NCI-H2227 (cell line): ENCODE measurements around the gene PDZD7.
A peak's percentile ranks its signal among the peaks of the same experiment; 100 is the strongest.

Source experiments
- DNase-seq: peaks from one replicate; lab custom pipeline; 2025; ENCODE audit not compliant: unreplicated experiment; lab: John Stamatoyannopoulos, UW

Gene PDZD7

GRCh38 chr10:101031128-101031795 is at the start of gene PDZD7, which contains the start of gene SFXN3:
Gene PDZD7, minus strand, starts transcription at chr10:101031129. Its CDS starts 910 bp downstream, at chr10:101030219.
Gene SFXN3, plus strand, starts transcription at chr10:101031234. Its CDS starts 3,461 bp downstream, at chr10:101034695.
- DNase-seq = peak; percentile 91

- peak; percentile 22 for DNase-seq
Measured at GRCh38 chr10:101079874-101080273, 48.9 kb upstream of the PDZD7 start.

- no peak for DNase-seq
Measured at GRCh38 chr10:101076630-101077029, 45.7 kb upstream of the PDZD7 start.

DNA sequence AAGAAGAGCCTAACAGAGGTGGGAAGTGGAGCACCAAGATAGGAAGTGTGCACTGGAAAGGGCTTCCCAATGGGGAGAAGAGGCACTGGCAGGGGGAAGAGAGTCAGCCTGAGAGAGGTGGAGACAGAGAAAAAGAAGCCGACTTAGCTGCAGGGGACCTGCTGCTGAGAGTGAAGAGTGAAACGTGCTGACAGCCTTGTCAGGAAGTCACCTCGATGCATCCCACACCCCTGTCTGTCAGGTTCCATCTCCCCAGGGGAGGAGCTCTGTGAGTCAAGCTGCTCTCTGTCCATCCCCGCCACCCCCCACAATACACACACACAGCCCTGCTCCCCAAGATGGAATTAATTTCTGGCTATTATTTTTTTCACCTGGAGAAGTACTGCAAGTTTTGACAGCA is 44.8 kb upstream of the PDZD7 start:
- peak; percentile 8 for DNase-seq

DNA sequence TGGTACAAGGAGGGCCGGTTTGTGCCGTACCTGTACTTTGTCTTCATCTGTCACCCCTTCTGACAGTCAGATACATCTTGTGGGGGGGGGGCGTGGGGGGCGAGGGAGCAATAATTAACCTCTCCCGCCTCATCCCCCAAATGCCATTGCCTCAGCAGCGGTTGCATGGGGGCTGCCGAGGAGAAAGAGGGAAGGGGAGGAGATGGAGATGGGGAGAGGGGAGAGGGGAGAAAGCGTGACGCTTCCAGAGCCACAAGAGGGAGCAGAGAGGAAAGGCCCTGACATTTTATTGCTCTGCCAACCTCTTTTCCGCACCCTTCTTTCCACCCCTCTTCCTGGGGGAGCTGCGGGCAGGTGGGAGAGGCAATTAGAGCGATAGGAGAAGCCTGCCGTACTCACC is 42.7 kb upstream of the PDZD7 start:
- no peak for DNase-seq

DNA sequence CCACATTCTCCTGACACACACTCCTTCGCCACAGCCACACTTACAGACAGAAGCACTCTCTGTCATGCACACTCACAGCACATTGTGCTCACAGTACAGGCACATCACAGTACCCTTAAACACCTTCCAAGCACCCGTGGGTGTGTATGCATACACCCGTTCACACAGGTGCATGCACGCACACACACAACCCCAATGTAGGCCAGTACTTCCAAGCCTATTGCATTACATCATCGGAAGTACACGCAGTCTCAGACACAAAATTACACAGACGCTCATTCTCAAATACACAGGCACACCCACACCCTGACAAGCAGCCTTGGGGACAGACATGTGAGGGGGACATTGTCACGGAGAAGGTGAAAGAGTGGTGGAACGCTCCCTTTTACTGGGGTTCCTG is 42.0 kb upstream of the PDZD7 start:
- no peak for DNase-seq

GRCh38 chr10:101071885-101072433 is 41.0 kb upstream of the PDZD7 start:
- DNase-seq = no peak

DNA sequence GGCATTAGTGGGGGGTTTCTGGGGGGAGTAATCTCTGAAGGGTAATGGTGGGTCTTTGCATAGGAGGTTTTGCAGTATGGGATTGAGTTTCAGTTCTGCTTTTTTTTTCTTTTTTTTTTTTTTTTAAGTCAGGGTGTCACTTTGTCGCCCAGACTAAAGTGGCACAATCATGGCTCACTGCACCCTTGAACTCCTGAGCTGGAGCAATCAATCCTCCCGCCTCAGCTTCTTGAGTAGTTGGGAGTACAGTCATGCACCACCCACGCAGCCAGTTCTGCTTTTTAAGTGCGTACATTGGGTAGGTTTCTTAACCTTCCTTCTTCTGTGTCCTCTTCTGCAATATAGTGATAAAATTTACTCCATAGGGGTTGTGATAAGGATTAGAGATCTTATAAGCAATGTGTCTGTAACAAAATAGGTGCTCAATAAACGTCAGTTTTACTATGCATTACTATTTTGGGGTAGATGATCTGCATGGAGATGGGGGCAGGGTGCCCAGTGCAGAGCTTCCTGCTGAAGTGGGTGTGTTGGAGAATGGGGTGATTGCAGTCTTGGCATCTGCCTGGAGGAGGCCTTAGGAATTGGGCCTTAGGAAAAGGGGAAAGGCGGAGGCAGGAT is 40.4 kb upstream of the PDZD7 start:
- DNase-seq = no peak

DNA sequence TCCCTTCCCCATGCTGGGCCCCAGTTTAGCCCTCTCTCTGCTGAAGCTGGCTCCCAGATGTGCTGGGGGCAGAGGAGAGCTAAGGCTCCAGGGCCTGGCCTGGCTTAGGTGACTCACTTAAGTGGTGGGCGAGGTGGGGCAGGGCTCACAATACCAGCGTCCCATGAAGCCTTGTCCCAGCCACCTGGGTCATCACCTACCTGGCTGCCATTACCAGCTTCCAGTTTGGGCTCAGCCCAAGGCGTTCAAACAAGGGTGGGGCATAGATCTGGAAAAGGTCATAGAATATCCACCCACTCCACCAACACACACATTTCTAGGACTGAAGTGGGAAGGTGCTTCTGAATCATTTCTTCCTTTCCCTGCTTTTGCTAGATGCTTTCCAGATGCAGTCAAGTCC is 39.2 kb upstream of the PDZD7 start:
- DNase-seq = no peak

GRCh38 chr10:101069441-101069840 is 38.5 kb upstream of the PDZD7 start:
- no peak for DNase-seq

DNA sequence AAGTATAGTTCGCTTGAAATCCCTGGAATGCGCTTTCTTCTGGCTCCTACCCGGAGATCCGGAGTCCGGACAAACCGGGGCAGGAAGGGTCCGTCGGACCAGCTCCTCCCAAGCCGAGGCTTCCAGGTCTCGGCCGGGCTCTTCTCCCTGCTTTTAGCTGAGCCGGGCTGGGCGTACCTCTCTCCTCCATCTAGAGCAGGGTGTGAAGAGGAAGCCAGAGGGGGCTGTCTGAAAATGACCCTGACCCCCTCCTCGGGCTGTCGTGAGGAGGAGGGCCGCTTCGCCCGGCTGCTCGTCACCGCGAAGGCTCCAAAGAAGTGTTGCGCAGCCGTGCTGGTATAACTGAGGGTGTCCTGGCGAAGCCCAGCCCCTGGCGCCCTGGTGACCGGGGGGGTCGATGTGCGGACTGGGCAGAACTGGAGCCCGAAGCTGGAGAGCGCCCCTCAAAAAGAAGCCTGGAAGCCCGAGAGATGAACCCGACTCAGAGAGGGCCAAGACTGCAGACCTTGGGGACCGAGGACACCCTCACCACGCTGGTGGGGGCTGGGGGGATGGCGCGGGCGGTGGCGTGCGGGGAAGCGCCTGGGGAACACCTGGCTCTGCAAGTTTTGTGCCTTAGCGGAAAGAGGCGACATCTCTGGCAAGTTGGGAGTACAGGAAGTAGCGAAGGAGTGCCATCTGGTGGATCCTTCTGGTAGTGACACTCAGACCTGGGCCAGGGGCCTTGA is 36.6 kb upstream of the PDZD7 start:
- DNase-seq = peak; percentile 79

- DNase-seq = peak; percentile 49
Measured at GRCh38 chr10:101066896-101067355, 36.0 kb upstream of the PDZD7 start.

DNA sequence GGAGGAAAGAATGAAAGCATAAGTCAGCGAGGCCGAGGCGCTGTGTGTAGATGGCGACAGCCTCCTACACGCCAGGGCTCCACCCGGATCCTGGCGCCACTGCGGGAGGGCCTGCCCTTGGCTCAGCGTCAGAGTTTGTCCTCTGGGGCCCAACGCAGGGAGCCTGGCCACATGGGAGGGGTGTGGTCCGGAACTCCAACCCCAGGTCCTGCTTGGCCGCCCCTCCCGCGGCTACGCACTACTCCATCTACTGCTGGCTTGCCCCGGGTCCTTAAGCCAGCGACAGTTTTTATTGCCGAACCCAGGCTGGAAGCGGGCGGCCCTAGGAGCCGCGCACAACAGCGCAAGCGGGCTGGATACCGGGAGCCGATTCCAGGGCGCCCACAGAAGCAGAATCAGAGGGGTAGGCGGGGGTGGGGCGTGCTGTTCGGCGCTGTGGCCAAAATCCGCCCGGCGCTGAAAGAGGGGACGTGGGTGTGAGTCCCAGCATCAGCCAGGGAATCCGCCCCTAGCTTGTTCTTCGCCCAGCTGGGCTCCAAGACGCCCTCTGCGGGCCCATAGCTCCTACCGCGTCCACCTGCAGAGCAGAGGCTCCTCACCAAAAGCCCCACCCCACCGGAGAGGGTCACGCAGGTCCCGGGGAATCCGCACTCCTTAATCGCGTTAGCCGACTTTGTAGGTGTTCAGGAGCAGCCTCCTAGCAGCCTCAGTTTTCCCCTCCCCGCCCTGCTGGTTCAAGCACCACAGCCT is 35.4 kb upstream of the PDZD7 start:
- peak; percentile 59 for DNase-seq

DNA sequence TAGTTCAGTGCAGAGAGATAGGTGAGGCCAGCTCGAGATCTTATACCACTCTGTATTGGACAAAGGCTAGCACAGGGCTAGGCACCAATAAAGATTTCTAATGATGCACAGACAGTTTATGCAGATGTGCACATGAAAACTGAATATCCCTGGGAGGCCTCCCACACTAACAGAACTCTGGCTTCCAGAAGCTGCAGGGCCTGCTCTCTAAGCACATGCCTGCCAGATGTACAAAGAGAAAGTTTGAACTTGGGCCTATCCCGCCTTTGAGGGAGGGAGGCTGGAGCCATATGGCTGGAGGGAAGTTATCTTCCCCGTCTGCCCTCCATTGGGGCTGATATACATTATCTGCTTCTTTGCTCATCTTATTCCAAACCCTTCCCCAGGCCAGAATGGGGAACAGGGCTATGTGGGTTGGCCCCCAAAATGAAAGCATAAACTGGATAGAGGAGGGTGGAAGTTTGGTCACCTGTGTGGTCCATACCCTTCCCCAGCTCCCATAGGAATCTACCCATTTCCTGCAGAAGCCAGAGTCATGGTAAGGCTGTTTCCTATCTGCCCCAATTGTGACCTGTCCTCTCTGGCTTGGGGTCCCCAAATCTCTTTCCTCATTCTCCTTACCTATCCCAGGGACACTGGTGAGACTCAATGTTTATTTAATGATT is 34.7 kb upstream of the PDZD7 start:
- DNase-seq = no peak

GRCh38 chr10:101064415-101065030 is 33.6 kb upstream of the PDZD7 start:
- no peak for DNase-seq

- no peak for DNase-seq
Measured at GRCh38 chr10:101063548-101064414, 32.9 kb upstream of the PDZD7 start.

DNA sequence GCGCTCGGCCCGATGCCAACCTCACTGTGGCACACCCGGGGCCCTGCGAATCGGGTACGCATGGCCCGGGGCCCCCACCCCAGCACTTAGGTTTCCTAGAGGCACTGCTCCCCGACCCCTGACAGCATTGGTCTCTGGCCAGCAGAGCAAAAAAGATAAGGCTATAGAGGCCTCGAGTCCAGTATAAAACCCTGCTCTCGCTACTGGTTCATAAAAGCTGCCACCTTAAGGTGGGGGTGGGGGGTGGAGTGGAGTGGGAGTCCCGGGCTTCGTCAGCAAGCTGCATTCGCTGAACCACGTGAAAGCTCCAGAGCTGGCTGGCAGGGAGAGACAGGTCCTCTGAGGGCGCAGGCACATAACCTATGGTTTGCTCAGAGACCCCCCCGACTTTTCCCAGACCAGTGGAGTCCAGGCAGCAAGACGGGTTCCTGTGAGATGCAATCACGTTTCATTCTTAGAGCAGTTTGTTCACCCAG is 32.2 kb upstream of the PDZD7 start:
- DNase-seq = no peak

GRCh38 chr10:101062232-101063049 is 31.5 kb upstream of the PDZD7 start:
- peak; percentile 63 for DNase-seq
